ENCODE measurements around the gene PDXDC1.
"Not testable (repeated sequence)": the region's sequence is repeated elsewhere in the genome, so short reads cannot be mapped to it uniquely, and the experiment has no call there.

PDXDC1 gene

GRCh38 chr16:14988092-14988491, 13.3 kb downstream of the PDXDC1 start:
- H3K27ac ChIP-seq: not testable (repeated sequence)

GRCh38 chr16:14988661-14989191, 13.9 kb downstream of the PDXDC1 start:
- H3K27ac ChIP-seq: not testable (repeated sequence)

GRCh38 chr16:14989291-14990281, 14.8 kb downstream of the PDXDC1 start:
- H3K27ac ChIP-seq: not testable (repeated sequence)

- not testable (repeated sequence) for H3K27ac ChIP-seq
Observed at GRCh38 chr16:14993277-14994151, 18.7 kb downstream of the PDXDC1 start.

- H3K27ac ChIP-seq: not testable (repeated sequence)
Observed at GRCh38 chr16:14996702-14997101, 21.9 kb downstream of the PDXDC1 start.

- not testable (repeated sequence) for H3K27ac ChIP-seq
Observed at GRCh38 chr16:14998300-14998699, 23.5 kb downstream of the PDXDC1 start.

- H3K27ac ChIP-seq: not testable (repeated sequence)
Observed at GRCh38 chr16:14999845-15000244, 25.0 kb downstream of the PDXDC1 start.

- H3K27ac ChIP-seq: not testable (repeated sequence)
Observed at GRCh38 chr16:15002448-15002847, 27.6 kb downstream of the PDXDC1 start.

- not testable (repeated sequence) for H3K27ac ChIP-seq
Observed at GRCh38 chr16:15005357-15006132, 30.7 kb downstream of the PDXDC1 start.

GRCh38 chr16:15008647-15009046, 33.8 kb downstream of the PDXDC1 start:
- H3K27ac ChIP-seq: not testable (repeated sequence)

GRCh38 chr16:15012941-15013340, 38.1 kb downstream of the PDXDC1 start:
- not testable (repeated sequence) for H3K27ac ChIP-seq

- not testable (repeated sequence) for H3K27ac ChIP-seq
Observed at GRCh38 chr16:15015671-15016070, 40.8 kb downstream of the PDXDC1 start.

- not testable (repeated sequence) for H3K27ac ChIP-seq
Observed at GRCh38 chr16:15016354-15016753, 41.5 kb downstream of the PDXDC1 start.

- H3K27ac ChIP-seq: not testable (repeated sequence)
Observed at GRCh38 chr16:15016951-15017580, 42.2 kb downstream of the PDXDC1 start.

GRCh38 chr16:15021429-15021828, 46.6 kb downstream of the PDXDC1 start:
- H3K27ac ChIP-seq: not testable (repeated sequence)
